ENCODE results near the gene PSPN.

DNA sequence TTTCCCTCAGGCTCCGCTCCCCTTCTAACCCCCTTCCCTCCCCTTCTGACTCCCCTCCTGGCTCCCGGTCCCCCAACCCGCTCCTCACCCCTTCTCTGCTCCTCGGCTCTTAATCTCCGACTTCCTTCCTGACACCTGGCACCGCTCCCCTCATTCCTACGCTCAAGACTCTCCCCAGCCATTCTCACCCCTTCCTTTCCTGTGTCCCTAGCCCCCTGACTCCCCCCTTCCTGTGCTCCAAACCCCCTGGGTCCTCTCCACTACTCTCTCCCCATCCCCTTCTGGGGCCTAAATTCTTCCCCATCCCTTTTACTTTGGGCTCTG, 13.7 kb downstream of the PSPN start:
- TF ChIP-seq CTCF (IDR thresholded peaks at IDR 0.05; ENCODE audit: low read depth, low read length) (no peak), EZH2phosphoT487 (IDR thresholded peaks at IDR 0.05; ENCODE audit: low read depth) (no peak)

Data from OCI-LY3 (cell line).